Measurements from ENCODE around the gene B3GLCT. TPM values are rescaled to one million over a fixed set of nuclear protein-coding genes. Genes with fewer than 3 reads are reported as not detected.

Gene B3GLCT
- 26.0 to 28.8 TPM (median 27.2 TPM) in 3 replicates for total RNA-seq

DNA sequence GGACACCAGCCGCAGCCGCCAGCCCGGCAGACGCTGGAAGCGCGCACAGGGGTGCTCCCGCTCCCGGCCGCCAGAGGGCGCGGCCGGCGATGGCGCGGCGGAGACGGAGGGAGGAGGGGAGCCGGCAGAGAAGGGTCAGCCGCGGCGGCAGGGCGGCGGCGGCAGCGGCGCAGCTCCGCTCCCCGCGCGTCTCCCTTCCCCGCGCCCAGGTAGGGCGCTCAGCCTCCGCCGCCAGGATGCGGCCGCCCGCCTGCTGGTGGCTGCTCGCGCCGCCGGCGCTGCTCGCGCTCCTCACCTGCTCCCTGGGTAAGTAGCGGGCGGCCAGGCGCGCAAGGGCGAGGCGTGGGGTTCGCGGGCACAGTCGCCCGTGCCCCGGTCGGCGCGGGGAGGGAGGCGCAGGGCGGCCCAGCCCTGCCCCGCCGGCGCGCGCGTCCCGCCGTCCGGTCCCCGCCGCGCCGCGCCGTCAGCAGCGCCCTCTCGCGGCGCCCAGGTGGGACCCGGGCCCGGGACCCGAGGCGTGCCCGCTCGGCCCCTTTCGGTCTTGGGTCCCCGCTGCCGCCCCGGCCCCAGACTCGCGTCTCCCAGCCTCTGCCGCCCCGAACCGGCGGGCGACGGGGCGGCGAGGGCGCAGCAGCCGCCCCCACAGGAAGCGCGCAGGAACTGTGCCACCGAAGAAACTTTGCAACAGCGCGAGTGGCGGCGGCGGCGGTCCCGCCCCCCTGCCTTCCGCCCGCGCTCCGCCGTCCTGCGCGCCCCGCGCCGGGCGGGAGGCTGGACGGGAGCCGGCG is at the start of gene B3GLCT:
Gene B3GLCT, plus strand, starts transcription at position 127 of the 788 bp plus-strand sequence. Its CDS starts 110 bp downstream, at position 237.
- H3K4me1 Mint-ChIP-seq, result peaks cover 17% of the 10 kb centered on the region
- peak within 1 kb of the TSS; percentile 74 for H3K4me3 Mint-ChIP-seq
- TF ChIP-seq, protein P1, sequence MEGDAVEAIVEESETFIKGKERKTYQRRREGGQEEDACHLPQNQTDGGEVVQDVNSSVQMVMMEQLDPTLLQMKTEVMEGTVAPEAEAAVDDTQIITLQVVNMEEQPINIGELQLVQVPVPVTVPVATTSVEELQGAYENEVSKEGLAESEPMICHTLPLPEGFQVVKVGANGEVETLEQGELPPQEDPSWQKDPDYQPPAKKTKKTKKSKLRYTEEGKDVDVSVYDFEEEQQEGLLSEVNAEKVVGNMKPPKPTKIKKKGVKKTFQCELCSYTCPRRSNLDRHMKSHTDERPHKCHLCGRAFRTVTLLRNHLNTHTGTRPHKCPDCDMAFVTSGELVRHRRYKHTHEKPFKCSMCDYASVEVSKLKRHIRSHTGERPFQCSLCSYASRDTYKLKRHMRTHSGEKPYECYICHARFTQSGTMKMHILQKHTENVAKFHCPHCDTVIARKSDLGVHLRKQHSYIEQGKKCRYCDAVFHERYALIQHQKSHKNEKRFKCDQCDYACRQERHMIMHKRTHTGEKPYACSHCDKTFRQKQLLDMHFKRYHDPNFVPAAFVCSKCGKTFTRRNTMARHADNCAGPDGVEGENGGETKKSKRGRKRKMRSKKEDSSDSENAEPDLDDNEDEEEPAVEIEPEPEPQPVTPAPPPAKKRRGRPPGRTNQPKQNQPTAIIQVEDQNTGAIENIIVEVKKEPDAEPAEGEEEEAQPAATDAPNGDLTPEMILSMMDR (IDR thresholded peaks at IDR 0.05; ENCODE audit: unreplicated experiment), result peak; percentile 94
- peak; percentile 76 to 91 for DNase-seq (ENCODE audit: low spot score in 2 of 2, unreplicated experiment in 2 of 2)
- no peaks in the 10 kb centered on the region for H3K27me3 Mint-ChIP-seq (ENCODE audit: low read depth)
- no peaks in the 10 kb centered on the region for H3K36me3 Mint-ChIP-seq
- H3K27ac Mint-ChIP-seq, result peak within 1 kb of the TSS; percentile 81
- no peaks in the 10 kb centered on the region for H3K9me3 Mint-ChIP-seq

DNA sequence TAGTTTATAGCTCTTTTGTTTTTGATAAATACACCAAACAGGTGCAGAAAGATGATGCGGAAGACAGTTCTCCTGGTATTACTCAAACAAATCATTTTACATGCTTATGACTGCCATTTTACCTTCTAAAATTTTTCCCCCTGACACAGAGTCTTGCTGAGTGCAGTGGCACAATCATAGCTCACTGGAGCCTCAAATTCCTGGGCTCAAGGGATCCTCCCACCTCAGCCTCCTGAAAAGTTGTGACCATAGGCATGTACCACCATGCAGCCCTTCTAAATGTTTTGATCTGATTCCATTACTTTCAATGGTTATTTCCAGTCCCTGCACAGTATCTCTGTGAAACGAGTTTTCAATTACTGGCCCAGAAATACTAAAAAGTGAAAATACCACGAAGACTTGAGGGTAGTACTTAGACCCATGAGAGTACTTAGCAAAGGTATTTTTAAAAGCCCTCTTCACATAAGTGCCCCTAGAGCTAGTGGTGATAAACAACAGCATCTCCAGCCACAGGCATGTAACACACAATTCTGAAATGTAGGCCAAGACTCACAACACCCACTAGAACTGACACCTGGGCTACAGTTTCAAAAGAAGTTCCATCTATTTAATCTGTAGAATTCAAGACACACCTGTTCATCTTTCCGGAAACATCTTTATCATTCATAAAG is 49.3 kb upstream of the B3GLCT start:
- H3K9me3 Mint-ChIP-seq, result no peaks in the 10 kb centered on the region
- H3K27me3 Mint-ChIP-seq (ENCODE audit: low read depth), result no peaks in the 10 kb centered on the region
- no peak overlapping the region for H3K4me3 Mint-ChIP-seq
- TF ChIP-seq, protein P1 (IDR thresholded peaks at IDR 0.05; ENCODE audit: unreplicated experiment), result no peak
- no peak for DNase-seq (ENCODE audit: low spot score in 2 of 2, unreplicated experiment in 2 of 2)
- H3K4me1 Mint-ChIP-seq, result no peaks in the 10 kb centered on the region
- peaks cover 56% of the 10 kb centered on the region for H3K36me3 Mint-ChIP-seq
- H3K27ac Mint-ChIP-seq, result no peak overlapping the region

- Mint-ChIP-seq H3K4me1 (no peaks in the 10 kb centered on the region), H3K9me3 (no peaks in the 10 kb centered on the region), H3K27ac (no peak overlapping the region), H3K27me3 (ENCODE audit: low read depth) (no peaks in the 10 kb centered on the region), H3K4me3 (no peak overlapping the region), H3K36me3 (peaks cover 53% of the 10 kb centered on the region)
- DNase-seq (ENCODE audit: low spot score in 2 of 2, unreplicated experiment in 2 of 2), result no peak
- TF ChIP-seq, protein P1 (IDR thresholded peaks at IDR 0.05; ENCODE audit: unreplicated experiment), result no peak
These were observed 47.9 kb upstream of the B3GLCT start for GRCh38 chr13:31151837-31152236.

DNA sequence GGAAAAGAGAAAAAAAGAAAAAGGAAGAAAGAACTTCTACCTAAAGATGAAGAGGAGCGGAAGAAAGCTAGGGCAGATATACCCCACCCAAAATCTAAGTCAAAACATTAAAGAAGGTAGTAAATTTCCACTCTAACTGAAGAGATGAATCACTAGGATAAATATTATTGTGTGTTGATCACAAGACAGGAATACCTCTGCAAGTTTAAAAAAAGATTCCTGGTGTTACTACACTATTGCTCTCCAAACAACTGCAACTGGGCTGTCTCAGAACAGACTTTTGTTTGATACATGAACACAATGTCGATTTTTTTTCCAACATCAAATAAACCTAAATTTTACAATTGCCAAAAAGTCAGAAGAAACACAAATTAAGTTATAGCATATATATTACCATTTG is 44.8 kb upstream of the B3GLCT start:
- Mint-ChIP-seq H3K9me3 (no peaks in the 10 kb centered on the region), H3K4me1 (peaks cover 14% of the 10 kb centered on the region), H3K4me3 (no peak overlapping the region), H3K27me3 (ENCODE audit: low read depth) (no peaks in the 10 kb centered on the region), H3K27ac (no peak overlapping the region), H3K36me3 (peaks cover 38% of the 10 kb centered on the region)
- no peak for DNase-seq (ENCODE audit: low spot score in 2 of 2, unreplicated experiment in 2 of 2)
- TF ChIP-seq, protein P1 (IDR thresholded peaks at IDR 0.05; ENCODE audit: unreplicated experiment), result no peak

DNA sequence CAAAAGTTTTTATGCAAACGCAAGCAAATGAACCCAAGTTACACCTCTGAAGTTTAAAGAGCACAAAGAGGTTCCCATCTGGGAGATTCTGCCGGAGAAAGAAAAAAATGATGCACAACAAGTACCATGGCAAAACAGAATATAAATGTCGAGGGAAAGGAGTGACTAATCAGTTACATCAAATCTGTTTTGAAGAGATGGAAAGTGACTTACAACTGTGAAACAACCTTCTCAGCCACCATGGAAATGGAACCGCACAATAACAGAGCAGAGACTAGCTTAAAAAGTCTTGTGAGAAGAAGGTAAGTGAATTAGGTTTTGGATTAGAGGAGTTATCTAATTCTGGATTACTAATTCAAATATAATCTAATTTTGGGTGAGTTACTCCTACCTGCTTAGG is 40.5 kb upstream of the B3GLCT start:
- DNase-seq (ENCODE audit: low spot score in 2 of 2, unreplicated experiment in 2 of 2), result no peak
- TF ChIP-seq, protein P1 (IDR thresholded peaks at IDR 0.05; ENCODE audit: unreplicated experiment), result no peak
- Mint-ChIP-seq H3K27me3 (ENCODE audit: low read depth) (no peaks in the 10 kb centered on the region), H3K4me3 (peak overlapping the region; percentile 95), H3K9me3 (no peaks in the 10 kb centered on the region), H3K4me1 (peaks cover 31% of the 10 kb centered on the region), H3K27ac (peak overlapping the region; percentile 63), H3K36me3 (peaks cover 14% of the 10 kb centered on the region)

Measured in mesothelial cell of epicardium (in vitro differentiated cells).